A673 (cell line): ENCODE measurements around the gene PAK1. TPM values are rescaled to one million over a fixed set of nuclear protein-coding genes. Genes with fewer than 3 reads are reported as not detected.

Experiments used
- BruUV-seq: library from RNA; stranded (reverse); fragments of 400-500 nt; replicated peaks from 2 replicates; lab custom pipeline; 2021; lab: Mats Ljungman, UMichigan
- CTCF ChIA-PET: fragments of 300-600 bp; sonication (Branson Sonifier 250); formaldehyde crosslinking; loops from one replicate; lab custom pipeline; 2022; ENCODE audit warnings: antibody characterized with exemption; lab: Charles Lee
- POLR2A ChIA-PET: fragments of 300-600 bp; sonication (Branson Sonifier 250); formaldehyde crosslinking; loops from one replicate; lab custom pipeline; 2022; ENCODE audit warnings: antibody characterized with exemption; ENCODE audit not compliant: low non-redundant PET; lab: Charles Lee
- DNase-seq: peaks from one replicate; pipeline ENCODE4 v3.0.0-alpha.2; 2015; ENCODE audit warnings: low spot score
- H3K27ac ChIP-seq: fragments of 200-600 bp; sonication (generic); 2 replicates; pipeline ENCODE4 v1.5.1; 2016; ENCODE audit warnings: mixed run types, low read depth, mild to moderate bottlenecking, mixed read lengths, antibody characterized with exemption, low read length; ENCODE audit not compliant: poor library complexity, severe bottlenecking
- H3K27me3 ChIP-seq: fragments of 200-600 bp; sonication (generic); replicated peaks from 2 replicates; pipeline ENCODE4 v1.6.1; 2017; ENCODE audit warnings: mixed run types, low read depth, mild to moderate bottlenecking, mixed read lengths, antibody characterized with exemption, low read length; ENCODE audit not compliant: insufficient read depth, poor library complexity
- H3K36me3 ChIP-seq: fragments of 200-600 bp; sonication (generic); 2 replicates; pipeline ENCODE4 v1.6.1; 2016; ENCODE audit warnings: mixed run types, mild to moderate bottlenecking, mixed read lengths, antibody characterized with exemption, low read length; ENCODE audit not compliant: insufficient read depth, poor library complexity, severe bottlenecking
- H3K4me1 ChIP-seq: fragments of 200-600 bp; sonication (generic); 2 replicates; pipeline ENCODE4 v1.6.1; 2017; ENCODE audit warnings: mixed run types, mild to moderate bottlenecking, mixed read lengths, antibody characterized with exemption, low read length; ENCODE audit not compliant: insufficient read depth, poor library complexity, severe bottlenecking
- H3K4me3 ChIP-seq: fragments of 200-600 bp; sonication (generic); 2 replicates; pipeline ENCODE4 v1.5.1; 2016; ENCODE audit warnings: low read depth, mixed run types, mild to moderate bottlenecking, mixed read lengths, low read length; ENCODE audit not compliant: poor library complexity, severe bottlenecking
- H3K9me3 ChIP-seq: fragments of 200-600 bp; sonication (generic); 2 replicates; pipeline ENCODE4 v1.6.1; 2016; ENCODE audit warnings: mixed run types, low read depth, mild to moderate bottlenecking, mixed read lengths, antibody characterized with exemption, low read length; ENCODE audit not compliant: poor library complexity, severe bottlenecking
- CTCF ChIP-seq: fragments of 300-800, 200-600 bp; sonication (generic); conservative IDR thresholded peaks from 2 replicates; pipeline ENCODE4 v1.5.1; 2017; ENCODE audit warnings: low read depth, mild to moderate bottlenecking, antibody characterized with exemption, low read length, moderate library complexity, mixed read lengths
- EZH2 ChIP-seq: fragments of 200-600 bp; sonication (generic); IDR thresholded peaks from 2 replicates; pipeline ENCODE4 v1.6.1; 2017; ENCODE audit warnings: borderline replicate concordance, low read depth, mild to moderate bottlenecking, mixed read lengths, antibody characterized with exemption, low read length; ENCODE audit not compliant: poor library complexity, severe bottlenecking
- intact Hi-C: fragments of 100-400 bp; cut with micrococcal nuclease; formaldehyde crosslinking; loops from one replicate; pipeline ENCODE4 v1.10.0; 2022; ENCODE audit not compliant: unreplicated experiment
- total RNA-seq: library from RNA; stranded (reverse); gene quantifications from 2 replicates; pipeline ENCODE4 v1.2.3, GENCODE V29; 2021

The PAK1 gene
- total RNA-seq, 1 experiment from 2014 or later = 44.2 TPM

- no peaks in the 10 kb centered on the region for H3K36me3 ChIP-seq
- no TSS peak for BruUV-seq
- H3K27ac ChIP-seq = no peak overlapping the region
- intact Hi-C loops = no loop called here
- TF ChIP-seq EZH2 (no peak), CTCF (no peak)
- DNase-seq = no peak
- no peaks in the 10 kb centered on the region for H3K9me3 ChIP-seq
- no peaks in the 10 kb centered on the region for H3K4me1 ChIP-seq
- ChIA-PET CTCF (no interaction called here), POLR2A (no interaction called here)
- H3K4me3 ChIP-seq = no peak overlapping the region
- no peaks in the 10 kb centered on the region for H3K27me3 ChIP-seq
Observed at GRCh38 chr11:77303328-77303727, 170.6 kb downstream of the PAK1 start.

DNA sequence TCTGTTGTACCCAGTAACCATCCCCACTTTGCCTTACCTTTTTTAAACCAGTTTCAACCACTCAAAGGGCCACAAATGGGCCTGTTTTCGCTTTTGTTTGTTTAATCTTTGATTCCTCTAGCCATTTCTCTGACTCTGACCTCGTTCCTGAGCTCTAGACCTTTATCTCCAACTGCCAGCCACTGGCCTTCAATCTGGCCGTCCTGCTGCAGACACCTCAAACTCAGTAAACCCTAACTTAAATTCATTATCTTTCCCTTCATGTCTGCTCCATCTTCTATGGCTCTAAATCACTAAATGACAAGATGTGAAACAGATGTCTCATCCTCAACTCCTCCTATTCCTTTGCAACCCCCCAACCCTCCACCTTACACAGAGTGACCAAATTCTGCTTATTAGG, 171.1 kb downstream of the PAK1 start:
- Histone ChIP-seq H3K27me3 (no peaks in the 10 kb centered on the region), H3K27ac (no peak overlapping the region), H3K4me1 (no peaks in the 10 kb centered on the region), H3K36me3 (no peaks in the 10 kb centered on the region), H3K4me3 (no peak overlapping the region), H3K9me3 (no peaks in the 10 kb centered on the region)
- CTCF ChIA-PET = no interaction called here
- no TSS peak for BruUV-seq
- POLR2A ChIA-PET = no interaction called here
- DNase-seq = no peak
- TF ChIP-seq EZH2 = no peak
- no peak for TF ChIP-seq CTCF
- intact Hi-C loops = no loop called here

GRCh38 chr11:77301510-77301909, 172.4 kb downstream of the PAK1 start, which contains the start of gene GDPD4:
Gene GDPD4, minus strand, starts transcription at chr11:77301686. Its CDS starts 16,549 bp downstream, at chr11:77285137.
- no peak within 1 kb of the TSS for H3K4me3 ChIP-seq
- ChIA-PET CTCF (no interaction called here), POLR2A (no interaction called here)
- H3K27me3 ChIP-seq = no peaks in the 10 kb centered on the region
- intact Hi-C loops = no loop called here
- no peak for TF ChIP-seq EZH2
- TF ChIP-seq CTCF = no peak
- no peaks in the 10 kb centered on the region for H3K9me3 ChIP-seq
- H3K36me3 ChIP-seq = no peaks in the 10 kb centered on the region
- no TSS peak for BruUV-seq
- no peak within 1 kb of the TSS for H3K27ac ChIP-seq
- H3K4me1 ChIP-seq = no peaks in the 10 kb centered on the region
- no peak for DNase-seq
